K562 (cell line): ENCODE results near the gene ABCA4. TPM values are rescaled to one million over a fixed set of nuclear protein-coding genes. Genes with fewer than 3 reads are reported as not detected.

Source experiments
- HDAC2 ChIP-seq: fragments of 450-650 bp; IDR thresholded peaks from 2 replicates; pipeline ENCODE4 v1.6.1; 2016; ENCODE audit warnings: mild to moderate bottlenecking
- MGA ChIP-seq: fragments of 450-650 bp; IDR thresholded peaks from 2 replicates; pipeline ENCODE4 v1.6.1; 2016; ENCODE audit warnings: mild to moderate bottlenecking, moderate library complexity
- MYC ChIP-seq, 2 experiments: fragments of 250-450 bp in 1 of 2; sonication (Bioruptor Pico) in 1 of 2; IDR thresholded peaks; 2 replicates each; pipeline versions ENCODE4 v1.5.1 to v1.6.1; 2012 to 2021; ENCODE audit warnings: low read depth in 2 of 2, borderline replicate concordance in 1 of 2, improper control_type of control experiment in 1 of 2, low read length in 1 of 2, mild to moderate bottlenecking in 1 of 2, moderate library complexity in 1 of 2
- MYNN ChIP-seq, 2 experiments: sonication (generic); formaldehyde crosslinking in 1 of 2; IDR thresholded peaks; 2 replicates each; pipeline versions ENCODE4 v1.5.0 to v1.6.1; 2016 to 2020; ENCODE audit warnings: antibody characterized with exemption in 1 of 2, missing genetic modification reagents in 1 of 2
- PHF8 ChIP-seq: fragments of 200-600 bp; sonication (generic); IDR thresholded peaks from 2 replicates; pipeline ENCODE4 v1.6.1; 2012; ENCODE audit warnings: mixed run types, mild to moderate bottlenecking, inconsistent platforms, low read length, moderate library complexity, borderline replicate concordance
- RBM14 ChIP-seq: fragments of 200-400 bp; formaldehyde crosslinking; IDR thresholded peaks from 2 replicates; pipeline ENCODE4 v1.6.1; 2018; ENCODE audit warnings: low read depth, mild to moderate bottlenecking, low read length, moderate library complexity, borderline replicate concordance; ENCODE audit not compliant: insufficient read depth
- STAT5A ChIP-seq: IDR thresholded peaks from 2 replicates; pipeline ENCODE4 v1.6.1; 2012; ENCODE audit warnings: low read length, inconsistent platforms, borderline replicate concordance
- ZBTB11 ChIP-seq, 3 experiments: fragments of 200-800 bp in 1 of 3; fragments of 250-450 bp in 1 of 3; fragments of 450-650 bp in 1 of 3; sonication (Bioruptor Pico) in 1 of 3; sonication (Bioruptor generic) in 1 of 3; formaldehyde crosslinking in 1 of 3; IDR thresholded peaks; 2 replicates each; pipeline versions ENCODE4 v1.6.1 to v1.8.0; 2016 to 2022; ENCODE audit warnings: mild to moderate bottlenecking in 2 of 3, missing genetic modification characterization in 2 of 3, missing compliant biosample characterization in 1 of 3, moderate library complexity in 1 of 3
- ZNF121 ChIP-seq: sonication (generic); formaldehyde crosslinking; conservative IDR thresholded peaks from 2 replicates; pipeline ENCODE4 v1.8.0; 2022; ENCODE audit warnings: missing genetic modification reagents
- ZNF696 ChIP-seq: fragments of 250-450 bp; sonication (Bioruptor Pico); conservative IDR thresholded peaks from 2 replicates; pipeline ENCODE4 v1.4.0; 2020; ENCODE audit warnings: mild to moderate bottlenecking, moderate library complexity
- polyA plus RNA-seq, 8 experiments: library from polyadenylated mRNA; depleted of rRNA in 4 of 8; stranded (reverse) in 5 of 8; unstranded in 3 of 8; fragments of >200 nt; fragmentation: Nextera tagmentation in 2 of 8; fragmentation: Illumina TruSeq in 1 of 8; extraction: Ambion mirVana in 2 of 8; extraction: Trizol in 1 of 8; gene quantifications; 2 replicates each; pipeline versions ENCODE4 v1.2.1 to v1.2.3, GENCODE V29; 2011 to 2014; ENCODE audit warnings: inconsistent platforms in 1 of 8, missing spikeins in 1 of 8
- total RNA-seq, 7 experiments: library from RNA; depleted of rRNA in 6 of 7; stranded (reverse); fragments of >200 nt in 6 of 7; fragmentation: Illumina TruSeq in 2 of 7; extraction: Trizol in 2 of 7; gene quantifications; 2 replicates each; pipeline versions ENCODE4 v1.2.1 to v1.2.3, GENCODE V29; 2011 to 2021; ENCODE audit warnings: low replicate concordance in 1 of 7

ABCA4 gene
- total and polyA plus RNA-seq, 9 of the 15 experiments (the other 6 are each of a cell fraction or from before 2014, with no cell fraction given) = 0.01 to 0.04 TPM; not detected in 7

DNA sequence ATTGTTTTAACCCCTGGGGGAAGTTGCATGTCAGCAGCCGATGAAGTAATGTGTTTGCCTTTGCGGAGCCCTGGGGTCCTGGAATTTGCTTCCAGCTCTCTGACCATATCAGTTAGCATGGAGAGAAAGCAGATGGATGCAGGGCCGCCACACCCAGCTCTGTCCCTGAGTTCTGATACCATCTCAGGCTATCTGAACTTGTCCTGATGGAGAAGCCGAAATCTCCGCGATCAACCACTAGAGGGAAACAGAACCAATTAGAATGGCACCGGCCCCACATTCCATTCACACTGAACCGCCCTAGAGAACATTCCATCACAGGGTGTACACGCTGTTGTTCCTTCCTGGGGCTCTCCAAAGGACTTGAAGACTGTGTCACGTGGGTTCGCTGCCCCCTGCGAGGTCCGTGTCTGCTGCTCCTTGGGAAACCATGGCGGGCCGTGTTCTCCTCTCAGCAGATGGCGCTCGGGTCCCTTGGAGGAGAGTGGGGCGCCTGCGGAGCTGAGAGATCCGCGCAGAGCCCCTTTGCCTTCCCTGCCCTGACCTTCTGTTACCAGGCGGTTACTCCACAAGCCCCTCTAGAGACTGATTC is 75.4 kb downstream of the ABCA4 start (continued):
- no peak for TF ChIP-seq ZBTB11 (CRISPR knock-in tag; IDR thresholded peaks at IDR 0.05)
- TF ChIP-seq ZNF121 (CRISPR knock-in tag) = no peak
- no peak for TF ChIP-seq PHF8
- no peak for TF ChIP-seq STAT5A
- peak; percentile 39; the same call in 1 of the 2 replicates for TF ChIP-seq MGA
- no peak for TF ChIP-seq MYNN (IDR thresholded peaks at IDR 0.05)
- no peak for TF ChIP-seq MYNN (CRISPR knock-in tag; IDR thresholded peaks at IDR 0.05)
- TF ChIP-seq HDAC2 = no peak
- no peak for TF ChIP-seq RBM14
- TF ChIP-seq MYC (IDR thresholded peaks at IDR 0.05; ENCODE audit: low read depth, low read length) = no peak
- no peak for TF ChIP-seq MYC (CRISPR knock-in tag; IDR thresholded peaks at IDR 0.05; ENCODE audit: borderline replicate concordance, low read depth)
- no peak for TF ChIP-seq ZNF696 (CRISPR knock-in tag)
